ENCODE results near the gene DLGAP3. TPM values are rescaled to one million over a fixed set of nuclear protein-coding genes. Genes with fewer than 3 reads are reported as not detected.
"Not testable (repeated sequence)": the region's sequence is repeated elsewhere in the genome, so short reads cannot be mapped to it uniquely, and the experiment has no call there.

Gene DLGAP3
- 0.05 and 0.13 TPM in 2 replicates for total RNA-seq (2014; rRNA removed; shearing (Covaris generic))
- polyA plus RNA-seq (2015; cell fraction: cytosol; rRNA removed), result 0.19 TPM in 2 replicates
- 0.08 and 0.26 TPM in 2 replicates for polyA plus RNA-seq (2015; cell fraction: nucleus; rRNA removed)

- DNase-seq (ENCODE audit: low read depth), result no peak
Observed at GRCh38 chr1:34929497-34929852, at the start of gene DLGAP3. DLGAP3 (minus strand) TSS chr1:34929650; CDS start chr1:34905383, 24,267 bp downstream.

GRCh38 chr1:34978921-34979320 is 49.5 kb upstream of the DLGAP3 start:
- no peak for DNase-seq (ENCODE audit: low read depth)

GRCh38 chr1:34977858-34978257 is 48.4 kb upstream of the DLGAP3 start:
- no peak for DNase-seq (ENCODE audit: low read depth)

- DNase-seq (ENCODE audit: low read depth), result no peak
Observed at GRCh38 chr1:34977210-34977471, 47.7 kb upstream of the DLGAP3 start.

- DNase-seq (ENCODE audit: low read depth), result no peak
Observed at GRCh38 chr1:34976384-34977209, 47.1 kb upstream of the DLGAP3 start.

- DNase-seq (ENCODE audit: low read depth), result no peak
Observed at GRCh38 chr1:34975771-34976170, 46.3 kb upstream of the DLGAP3 start.

- DNase-seq (ENCODE audit: low read depth), result no peak
Observed at GRCh38 chr1:34975338-34975737, 45.9 kb upstream of the DLGAP3 start.

- DNase-seq (ENCODE audit: low read depth), result no peak
Observed at GRCh38 chr1:34974626-34975025, 45.2 kb upstream of the DLGAP3 start.

GRCh38 chr1:34973326-34973725 is 43.9 kb upstream of the DLGAP3 start:
- DNase-seq (ENCODE audit: low read depth), result no peak

- DNase-seq (ENCODE audit: low read depth), result no peak
Observed at GRCh38 chr1:34970829-34971228, 41.4 kb upstream of the DLGAP3 start.

GRCh38 chr1:34970220-34970735 is 40.8 kb upstream of the DLGAP3 start:
- no peak for DNase-seq (ENCODE audit: low read depth)

- DNase-seq (ENCODE audit: low read depth), result not testable (repeated sequence)
Observed at GRCh38 chr1:34968297-34968696, 38.8 kb upstream of the DLGAP3 start.

GRCh38 chr1:34967672-34968071 is 38.2 kb upstream of the DLGAP3 start:
- not testable (repeated sequence) for DNase-seq (ENCODE audit: low read depth)

- no peak for DNase-seq (ENCODE audit: low read depth)
Observed at GRCh38 chr1:34965597-34965996, 36.1 kb upstream of the DLGAP3 start.

GRCh38 chr1:34950428-34950827 is 21.0 kb upstream of the DLGAP3 start:
- DNase-seq (ENCODE audit: low read depth), result no peak

GRCh38 chr1:34948739-34949138 is 19.3 kb upstream of the DLGAP3 start:
- DNase-seq (ENCODE audit: low read depth), result not testable (repeated sequence)

- DNase-seq (ENCODE audit: low read depth), result not testable (repeated sequence)
Observed at GRCh38 chr1:34947641-34948314, 18.3 kb upstream of the DLGAP3 start.

GRCh38 chr1:34946211-34946610 is 16.8 kb upstream of the DLGAP3 start:
- no peak for DNase-seq (ENCODE audit: low read depth)

GRCh38 chr1:34941798-34942197 is 12.3 kb upstream of the DLGAP3 start:
- not testable (repeated sequence) for DNase-seq (ENCODE audit: low read depth)

GRCh38 chr1:34930702-34931071 is 1.2 kb upstream of the DLGAP3 start:
- no peak for DNase-seq (ENCODE audit: low read depth)

GRCh38 chr1:34929853-34930701 is 627 bp upstream of the DLGAP3 start:
- no peak for DNase-seq (ENCODE audit: low read depth)
